ENCODE measurements around the gene ETFB. TPM values are rescaled to one million over a fixed set of nuclear protein-coding genes. Genes with fewer than 3 reads are reported as not detected.

The ETFB gene
- total and polyA plus RNA-seq, 10 of the 15 experiments (the other 5 are each of a cell fraction or from before 2014, with no cell fraction given): 15.1 to 166 (median 87.8) TPM

GRCh38 chr19:51367565-51368365 is 1.6 kb upstream of the ETFB start (continued):
- TF ChIP-seq RAD51 (IDR thresholded peaks at IDR 0.05) (no peak), ZBTB4 (CRISPR knock-in tag; IDR thresholded peaks at IDR 0.05) (no peak), RAD21 (IDR thresholded peaks at IDR 0.05; ENCODE audit: insufficient read depth, low read depth, low read length) (no peak), KDM1A (IDR thresholded peaks at IDR 0.05; ENCODE audit: borderline replicate concordance) (no peak), ZNF384 (IDR thresholded peaks at IDR 0.05; ENCODE audit: borderline replicate concordance, low read depth, low read length) (no peak), SMC3 (IDR thresholded peaks at IDR 0.05; ENCODE audit: borderline replicate concordance, low read length) (0 out of 2 replicates have a peak, but pooled peaks have one; percentile 4), CREM (IDR thresholded peaks at IDR 0.05; ENCODE audit: low read depth) (peak; percentile 55; the same call in 1 of the 2 replicates), ZSCAN29 (IDR thresholded peaks at IDR 0.05) (no peak), ELK1 (IDR thresholded peaks at IDR 0.05; ENCODE audit: low read depth, low read length) (0 out of 2 replicates have a peak, but pooled peaks have one; percentile 25), MXI1 (IDR thresholded peaks at IDR 0.05; ENCODE audit: low read depth, low read length) (peak; percentile 71), RCOR1 (conservative IDR thresholded peaks at IDR 0.05; ENCODE audit: low read depth, low read length) (no peak), SMAD1 (IDR thresholded peaks at IDR 0.05; ENCODE audit: low read depth, partially characterized antibody) (no peak), MEF2A (IDR thresholded peaks at IDR 0.05; ENCODE audit: insufficient read depth, low read depth, low read length) (no peak), IRF4 (IDR thresholded peaks at IDR 0.05; ENCODE audit: low read depth, low read length) (no peak), GATAD2B (conservative IDR thresholded peaks at IDR 0.05; ENCODE audit: low read depth) (peak; percentile 87; the same call in 1 of the 2 replicates), YBX1 (IDR thresholded peaks at IDR 0.05) (no peak), MLLT1 (IDR thresholded peaks at IDR 0.05) (peak; percentile 28), NR2C1 (IDR thresholded peaks at IDR 0.05) (no peak), FOXK2 (IDR thresholded peaks at IDR 0.05) (no peak), KAT2A (conservative IDR thresholded peaks at IDR 0.05; ENCODE audit: control insufficient read depth, low read depth, low read length) (no peak), E4F1 (IDR thresholded peaks at IDR 0.05; ENCODE audit: borderline replicate concordance, partially characterized antibody) (no peak), POLR2A (IDR thresholded peaks at IDR 0.05; ENCODE audit: low read depth, low read length) (peak; percentile 87)
